ENCODE results near the gene ERBB3.

ERBB3 gene

DNA sequence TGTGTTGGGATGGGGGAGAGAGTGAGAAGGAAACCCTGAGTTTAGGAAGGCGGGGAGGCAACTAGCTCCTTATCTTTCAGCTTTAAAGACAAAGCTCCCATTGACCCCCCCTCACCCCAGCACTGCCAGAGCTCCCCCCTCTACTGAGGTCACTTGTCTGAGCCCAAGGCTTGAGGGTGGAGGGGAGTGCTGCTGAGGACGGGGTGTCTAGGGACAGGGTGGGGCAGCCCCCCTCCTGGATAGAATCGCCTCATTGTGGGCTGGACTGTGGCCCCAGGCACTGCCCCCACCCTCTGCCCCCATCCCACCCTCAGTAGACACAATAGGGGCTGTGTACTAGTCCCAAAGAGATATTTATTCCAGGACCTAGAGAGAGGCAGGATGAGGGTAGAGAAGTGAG lies 3.0 kb downstream of the ERBB3 start:
- no peak overlapping the region for H2AFZ ChIP-seq (ENCODE audit: low read depth)
- no peak overlapping the region for H3K9ac ChIP-seq
- H4K20me1 ChIP-seq (ENCODE audit: insufficient read depth) = no peaks in the 10 kb centered on the region
- TF ChIP-seq, protein P1, sequence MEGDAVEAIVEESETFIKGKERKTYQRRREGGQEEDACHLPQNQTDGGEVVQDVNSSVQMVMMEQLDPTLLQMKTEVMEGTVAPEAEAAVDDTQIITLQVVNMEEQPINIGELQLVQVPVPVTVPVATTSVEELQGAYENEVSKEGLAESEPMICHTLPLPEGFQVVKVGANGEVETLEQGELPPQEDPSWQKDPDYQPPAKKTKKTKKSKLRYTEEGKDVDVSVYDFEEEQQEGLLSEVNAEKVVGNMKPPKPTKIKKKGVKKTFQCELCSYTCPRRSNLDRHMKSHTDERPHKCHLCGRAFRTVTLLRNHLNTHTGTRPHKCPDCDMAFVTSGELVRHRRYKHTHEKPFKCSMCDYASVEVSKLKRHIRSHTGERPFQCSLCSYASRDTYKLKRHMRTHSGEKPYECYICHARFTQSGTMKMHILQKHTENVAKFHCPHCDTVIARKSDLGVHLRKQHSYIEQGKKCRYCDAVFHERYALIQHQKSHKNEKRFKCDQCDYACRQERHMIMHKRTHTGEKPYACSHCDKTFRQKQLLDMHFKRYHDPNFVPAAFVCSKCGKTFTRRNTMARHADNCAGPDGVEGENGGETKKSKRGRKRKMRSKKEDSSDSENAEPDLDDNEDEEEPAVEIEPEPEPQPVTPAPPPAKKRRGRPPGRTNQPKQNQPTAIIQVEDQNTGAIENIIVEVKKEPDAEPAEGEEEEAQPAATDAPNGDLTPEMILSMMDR (conservative IDR thresholded peaks at IDR 0.05; ENCODE audit: low read depth, low read length) = no peak
- peaks cover 33% of the 10 kb centered on the region; the same call in 1 of the 2 replicates for H3K27me3 ChIP-seq (ENCODE audit: insufficient read depth, low read depth)
- H3K36me3 ChIP-seq (ENCODE audit: insufficient read depth) = no peaks in the 10 kb centered on the region
- no peak overlapping the region for H3K4me3 ChIP-seq (IDR thresholded peaks at IDR 0.05; ENCODE audit: insufficient read depth, low read depth, low read length)
- no peak overlapping the region for H3K4me2 ChIP-seq
- no peak overlapping the region for H3K27ac ChIP-seq
- H3K4me1 ChIP-seq (ENCODE audit: low read depth, poor library complexity, severe bottlenecking) = peaks cover 13% of the 10 kb centered on the region
- no peaks in the 10 kb centered on the region for H3K79me2 ChIP-seq (ENCODE audit: insufficient read depth, low read depth)

DNA sequence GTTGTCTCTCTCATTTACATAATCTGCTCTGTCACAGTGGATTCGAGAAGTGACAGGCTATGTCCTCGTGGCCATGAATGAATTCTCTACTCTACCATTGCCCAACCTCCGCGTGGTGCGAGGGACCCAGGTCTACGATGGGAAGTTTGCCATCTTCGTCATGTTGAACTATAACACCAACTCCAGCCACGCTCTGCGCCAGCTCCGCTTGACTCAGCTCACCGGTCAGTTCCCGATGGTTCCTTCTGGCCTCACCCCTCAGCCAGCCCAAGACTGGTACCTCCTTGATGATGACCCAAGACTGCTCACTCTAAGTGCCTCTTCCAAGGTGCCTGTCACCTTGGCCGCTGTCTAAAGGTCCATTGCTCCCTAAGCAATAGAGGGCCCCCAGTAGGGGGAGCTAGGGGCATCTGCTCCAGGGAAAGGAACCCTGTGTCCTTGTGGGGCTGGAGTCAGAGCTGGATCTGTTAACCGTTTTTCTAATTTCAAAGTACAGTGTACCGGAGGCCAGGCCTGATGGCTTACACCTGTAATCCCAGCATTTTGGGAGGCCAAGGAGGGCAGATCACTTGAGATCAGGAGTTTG lies 5.1 kb downstream of the ERBB3 start:
- Histone ChIP-seq H3K79me2 (ENCODE audit: insufficient read depth, low read depth) (no peaks in the 10 kb centered on the region), H2AFZ (ENCODE audit: low read depth) (no peak overlapping the region), H4K20me1 (ENCODE audit: insufficient read depth) (no peaks in the 10 kb centered on the region), H3K27ac (no peak overlapping the region), H3K4me3 (IDR thresholded peaks at IDR 0.05; ENCODE audit: insufficient read depth, low read depth, low read length) (no peak overlapping the region), H3K9ac (no peak overlapping the region), H3K4me1 (ENCODE audit: low read depth, poor library complexity, severe bottlenecking) (peaks cover 6% of the 10 kb centered on the region), H3K4me2 (no peak overlapping the region), H3K27me3 (ENCODE audit: insufficient read depth, low read depth) (peaks cover 32% of the 10 kb centered on the region; the same call in 1 of the 2 replicates), H3K36me3 (ENCODE audit: insufficient read depth) (no peaks in the 10 kb centered on the region)
- TF ChIP-seq, protein P1 (conservative IDR thresholded peaks at IDR 0.05; ENCODE audit: low read depth, low read length) = peak; percentile 65

DNA sequence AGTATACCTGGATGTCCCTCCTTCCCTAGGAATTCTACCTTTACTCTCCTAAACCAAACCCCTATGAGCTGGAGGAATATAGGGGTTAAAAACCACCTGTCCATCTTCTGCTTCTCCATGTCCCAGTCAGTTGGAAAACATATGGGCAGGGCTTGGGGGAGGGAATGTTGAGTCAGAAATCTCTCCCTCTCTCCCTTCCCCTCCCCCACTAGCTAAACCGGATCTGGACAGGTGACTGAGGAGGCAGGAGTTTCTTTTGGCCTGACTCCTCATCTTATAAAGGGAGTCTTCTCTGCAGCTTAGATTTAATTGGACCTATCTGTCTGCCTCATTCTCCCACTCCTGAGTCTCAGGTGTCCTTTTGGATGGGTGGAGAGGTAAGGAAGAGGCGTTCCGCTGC lies 6.1 kb downstream of the ERBB3 start:
- Histone ChIP-seq H4K20me1 (ENCODE audit: insufficient read depth) (no peaks in the 10 kb centered on the region), H3K4me1 (ENCODE audit: low read depth, poor library complexity, severe bottlenecking) (no peaks in the 10 kb centered on the region), H3K36me3 (ENCODE audit: insufficient read depth) (no peaks in the 10 kb centered on the region), H3K27me3 (ENCODE audit: insufficient read depth, low read depth) (peaks cover 22% of the 10 kb centered on the region; the same call in 1 of the 2 replicates), H3K4me3 (IDR thresholded peaks at IDR 0.05; ENCODE audit: insufficient read depth, low read depth, low read length) (no peak overlapping the region), H3K9ac (no peak overlapping the region), H3K79me2 (ENCODE audit: insufficient read depth, low read depth) (no peaks in the 10 kb centered on the region), H3K27ac (no peak overlapping the region), H3K4me2 (no peak overlapping the region), H2AFZ (ENCODE audit: low read depth) (no peak overlapping the region)
- TF ChIP-seq, protein P1 (conservative IDR thresholded peaks at IDR 0.05; ENCODE audit: low read depth, low read length) = no peak

DNA sequence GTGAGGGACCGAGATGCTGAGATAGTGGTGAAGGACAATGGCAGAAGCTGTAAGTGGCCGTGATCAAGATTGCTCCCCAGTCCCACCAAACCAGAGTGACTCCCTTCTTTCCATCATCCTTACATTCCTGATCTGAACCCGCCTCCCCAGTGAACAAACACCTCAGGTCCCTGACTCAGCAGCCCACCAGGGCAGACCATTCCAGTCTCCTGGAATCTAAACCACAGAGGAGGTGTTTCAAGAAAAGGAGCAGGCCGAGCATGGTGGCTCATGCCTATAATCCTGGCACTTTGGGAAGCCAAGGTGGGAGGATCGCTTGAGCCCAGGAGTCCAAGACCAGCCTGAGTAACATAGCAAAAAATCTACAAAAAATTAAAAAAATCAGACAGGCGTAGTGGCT lies 6.6 kb downstream of the ERBB3 start:
- Histone ChIP-seq H3K27me3 (ENCODE audit: insufficient read depth, low read depth) (peaks cover 18% of the 10 kb centered on the region; the same call in 1 of the 2 replicates), H3K27ac (no peak overlapping the region), H2AFZ (ENCODE audit: low read depth) (no peak overlapping the region), H3K9ac (no peak overlapping the region), H3K36me3 (ENCODE audit: insufficient read depth) (no peaks in the 10 kb centered on the region), H3K79me2 (ENCODE audit: insufficient read depth, low read depth) (no peaks in the 10 kb centered on the region), H3K4me3 (IDR thresholded peaks at IDR 0.05; ENCODE audit: insufficient read depth, low read depth, low read length) (no peak overlapping the region), H4K20me1 (ENCODE audit: insufficient read depth) (no peaks in the 10 kb centered on the region), H3K4me2 (no peak overlapping the region), H3K4me1 (ENCODE audit: low read depth, poor library complexity, severe bottlenecking) (no peaks in the 10 kb centered on the region)
- TF ChIP-seq, protein P1 (conservative IDR thresholded peaks at IDR 0.05; ENCODE audit: low read depth, low read length) = no peak; the same call in 1 of the 2 replicates

All from KMS-11 (cell line).